Heart left ventricle (tissue), 16 donors: ENCODE results near the gene SLC13A4. TPM values are rescaled to one million over a fixed set of nuclear protein-coding genes. Genes with fewer than 3 reads are reported as not detected.
A peak's percentile ranks its signal among the peaks of the same experiment; 100 is the strongest.

Experiments used
- ATAC-seq, 4 donors: fragments of 200-7000 bp; cut with Tn5 transposase; one replicate each; pipeline ENCODE4 v1.9.1; 2020 to 2022; ENCODE audit warnings: moderate library complexity in 4 of 4, mild to moderate bottlenecking in 3 of 4, moderate number of reproducible peaks in 1 of 4
- DNase-seq, 5 donors: peaks; one replicate each; pipeline ENCODE4 v3.0.0-alpha.2; 2020
- H3K27ac ChIP-seq, 12 donors: fragments of 200-600 bp; sonication (generic) in 4 of 12; one replicate each; pipeline versions ENCODE4 v1.5.0 to v1.8.0; 2016 to 2022; ENCODE audit warnings: mild to moderate bottlenecking in 2 of 12
- H3K27me3 ChIP-seq, 9 donors: fragments of 200-600 bp; sonication (generic) in 2 of 9; one replicate each; pipeline versions ENCODE4 v1.5.1 to v1.8.0; 2016 to 2022; ENCODE audit warnings: mild to moderate bottlenecking in 3 of 9
- H3K36me3 ChIP-seq, 9 donors: fragments of 200-600 bp; sonication (generic) in 2 of 9; one replicate each; pipeline versions ENCODE4 v1.5.0 to v1.8.0; 2018 to 2022; ENCODE audit warnings: mild to moderate bottlenecking in 2 of 9
- H3K4me1 ChIP-seq, 12 donors: fragments of 200-600 bp; sonication (generic) in 4 of 12; one replicate each; pipeline versions ENCODE4 v1.5.0 to v1.8.0; 2016 to 2022; ENCODE audit warnings: mild to moderate bottlenecking in 3 of 12
- H3K4me3 ChIP-seq, 12 donors: fragments of 200-600 bp; sonication (generic) in 4 of 12; one replicate each; pipeline versions ENCODE4 v1.5.0 to v1.8.0; 2017 to 2022; ENCODE audit warnings: mild to moderate bottlenecking in 9 of 12, moderate library complexity in 4 of 12
- H3K9me3 ChIP-seq, 12 donors: fragments of 200-600 bp; sonication (generic) in 4 of 12; one replicate each; pipeline versions ENCODE4 v1.5.0 to v1.8.0; 2016 to 2022; ENCODE audit warnings: mild to moderate bottlenecking in 1 of 12
- POLR2A ChIP-seq, 2 donors: fragments of 450-650 bp; IDR thresholded peaks; one replicate each; pipeline ENCODE4 v1.6.1; 2017; ENCODE audit warnings: antibody characterized with exemption in 2 of 2, mild to moderate bottlenecking in 2 of 2, moderate library complexity in 2 of 2
- WGBS, 4 donors: extraction: QIAGEN DNeasy Blood & Tissue Kit in 2 of 4; methylation state at CpG; one replicate each; pipeline versions ENCODE4 v1.1.5 to v1.1.7; 2013 to 2018; 5-methylcytosine and 5-hydroxymethylcytosine counted together
- intact Hi-C, 10 donors: fragments of 100-400 bp; cut with DNase I; formaldehyde crosslinking; loops; one replicate each; pipeline versions ENCODE4 v1.11.1 to v1.14.2; 2022
- polyA plus RNA-seq, 2 donors: library from polyadenylated mRNA; stranded (reverse); fragments of 200-250 nt; gene quantifications; one replicate each; pipeline ENCODE4 v1.2.3, GENCODE V29; 2013
- total RNA-seq, 9 donors: library from RNA; depleted of rRNA in 2 of 9; stranded (reverse); fragments of >200 nt in 2 of 9; fragmentation: NEBNext Ultra II Directional in 3 of 9; extraction: Animal tissue kit (Norgen Biotek cat#: 25700) in 3 of 9; gene quantifications; one replicate each; pipeline versions ENCODE4 v1.1.0 to v1.2.4, GENCODE V29; 2016 to 2023
- TF ChIP-seq, protein P1 (sequence below), 12 donors: fragments of 200-600 bp; sonication (generic) in 4 of 12; IDR thresholded peaks; one replicate each; pipeline versions ENCODE4 v1.5.0 to v1.8.0; 2018 to 2022; ENCODE audit warnings: antibody characterized with exemption in 12 of 12, mild to moderate bottlenecking in 5 of 12
- donor health status: ischemic (EF 13 %, LVEDD 7.1; RV severe dilation, severe dysfunction).
- donor health status: healthy with polysubstance abuse.
- donor health status: DM: no; HTN: yes; CAD: no.
- donor health status: DM: no; HTN: no; CAD: no.
- donor health status: ischemic (EF 25% LVEDD 6.9; RV normal size, moderate dysfunction).
- donor health status: ischemic (EF 25% LVEDD 5.7; RV mildly dilated, moderate dysfunction).
- donor health status: healthy.
- donor health status: DM: yes; HTN: yes; CAD: no.
- donor health status: ischemic (EF 35%, LVEDD 5.7; RV mildly dilated, moderate dysfunction).
- donor health status: nonischemic (EF 11% LVEDD 7.7; RV severe dilation, severe dysfunction).
- donor health status: DM: yes; HTN: yes; CAD: no.
- donor health status: PGD.
- donor health status: ischemic (EF 29% LVEDD 5.4; RV normal size, mild dysfunction).
- donor health status: nonischemic (EF 23%, LVEDD 6.1; RV moderate dilation, normal function).

The SLC13A4 gene
- total and polyA plus RNA-seq, 11 donors, result 0.08 to 1.5 (median 0.46) TPM; not detected in 1

DNA sequence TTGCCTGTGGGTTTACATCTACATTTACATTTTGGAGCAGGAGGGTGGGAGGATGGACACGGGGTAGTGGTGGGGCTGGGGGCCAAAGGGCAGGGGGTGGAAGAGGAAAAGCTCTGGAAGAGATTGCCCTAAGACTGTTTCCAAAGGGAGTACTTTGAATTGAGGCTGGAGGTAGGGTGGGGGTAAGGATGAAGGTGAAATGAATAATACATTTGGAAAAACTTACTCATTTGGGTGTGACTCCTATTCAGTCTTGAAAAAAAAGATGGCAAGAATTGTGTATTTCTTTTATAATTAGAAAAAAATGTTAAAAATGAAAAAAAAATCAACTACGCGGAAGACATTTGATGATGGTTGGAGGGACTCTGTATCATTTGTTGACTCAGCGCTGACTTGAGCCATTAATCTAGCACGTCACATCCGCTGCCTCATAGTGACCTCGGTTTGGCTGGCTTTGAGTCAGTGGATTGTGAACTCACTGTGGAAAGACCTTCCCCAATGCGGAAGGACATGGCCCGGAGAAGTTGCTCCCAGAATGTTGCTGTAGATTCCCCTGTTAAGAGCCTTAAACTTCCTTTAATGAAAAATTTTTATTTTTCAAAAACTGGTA lies 17.8 kb upstream of the SLC13A4 start:
- intact Hi-C loops, result loop anchor here in 1 of 10 donors (5.0 kb wide), 2 partner anchors 54 to 74 kb away; no protein-coding TSS in a partner anchor
- H3K36me3 ChIP-seq, result peaks cover 0 to 8% (median 0%) of the 10 kb centered on the region in 9 donors
- peak overlapping the region in 10 of 12 donors; percentile 17 to 89 (median 69) for H3K27ac ChIP-seq
- H3K9me3 ChIP-seq, result no peaks in the 10 kb centered on the region
- no peaks in the 10 kb centered on the region for H3K27me3 ChIP-seq
- WGBS, 4 donors, result 49 to 72% (median 59%) methylated on average over 9 of the region's 9 CpGs
- TF ChIP-seq POLR2A (IDR thresholded peaks at IDR 0.05), result no peak
- DNase-seq (peak in 4 of 5 donors; percentile 57 to 75 (median 65)), ATAC-seq (peak in 3 of 4 donors; percentile 57 to 67 (median 59))
- peak overlapping the region in 4 of 12 donors; percentile 0 to 60 (median 48) for H3K4me3 ChIP-seq
- peaks cover 3 to 53% (median 20%) of the 10 kb centered on the region in 12 donors for H3K4me1 ChIP-seq

DNA sequence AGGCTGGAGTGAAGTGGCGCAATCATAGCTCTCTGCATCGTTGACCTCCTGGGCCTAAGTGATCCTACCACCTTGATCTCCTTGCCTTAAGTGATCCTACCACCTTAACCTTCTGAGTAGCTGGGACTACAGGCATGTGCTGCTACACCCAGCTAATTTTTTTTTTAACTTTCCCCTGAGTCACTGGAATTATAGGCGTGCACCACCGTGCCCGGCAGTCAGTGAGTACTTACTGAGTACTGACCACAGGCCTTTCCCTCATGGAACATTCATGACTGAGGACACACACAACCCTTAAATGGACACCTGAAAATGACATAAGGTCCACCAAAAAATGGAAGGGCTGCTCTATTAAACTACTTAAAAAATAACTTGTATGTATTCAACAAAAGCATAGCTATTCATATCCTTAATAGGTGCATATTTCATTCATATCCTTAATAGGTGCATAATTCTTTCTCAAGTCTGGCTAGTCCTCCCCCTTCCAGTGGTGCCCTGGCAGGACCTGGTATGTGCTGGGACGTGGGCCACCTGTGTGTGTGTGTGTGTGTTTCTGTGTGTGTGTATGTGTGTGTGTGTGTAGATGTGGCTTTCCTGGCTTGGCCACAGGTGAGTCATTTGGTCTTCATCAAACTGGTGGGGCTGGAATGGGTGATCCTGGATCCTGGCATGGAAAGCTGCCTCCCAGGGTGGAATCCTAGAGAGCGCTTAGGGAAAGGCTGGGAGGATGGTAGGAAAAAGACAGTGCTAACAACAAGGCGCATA lies 17.1 kb upstream of the SLC13A4 start:
- TF ChIP-seq, protein P1, sequence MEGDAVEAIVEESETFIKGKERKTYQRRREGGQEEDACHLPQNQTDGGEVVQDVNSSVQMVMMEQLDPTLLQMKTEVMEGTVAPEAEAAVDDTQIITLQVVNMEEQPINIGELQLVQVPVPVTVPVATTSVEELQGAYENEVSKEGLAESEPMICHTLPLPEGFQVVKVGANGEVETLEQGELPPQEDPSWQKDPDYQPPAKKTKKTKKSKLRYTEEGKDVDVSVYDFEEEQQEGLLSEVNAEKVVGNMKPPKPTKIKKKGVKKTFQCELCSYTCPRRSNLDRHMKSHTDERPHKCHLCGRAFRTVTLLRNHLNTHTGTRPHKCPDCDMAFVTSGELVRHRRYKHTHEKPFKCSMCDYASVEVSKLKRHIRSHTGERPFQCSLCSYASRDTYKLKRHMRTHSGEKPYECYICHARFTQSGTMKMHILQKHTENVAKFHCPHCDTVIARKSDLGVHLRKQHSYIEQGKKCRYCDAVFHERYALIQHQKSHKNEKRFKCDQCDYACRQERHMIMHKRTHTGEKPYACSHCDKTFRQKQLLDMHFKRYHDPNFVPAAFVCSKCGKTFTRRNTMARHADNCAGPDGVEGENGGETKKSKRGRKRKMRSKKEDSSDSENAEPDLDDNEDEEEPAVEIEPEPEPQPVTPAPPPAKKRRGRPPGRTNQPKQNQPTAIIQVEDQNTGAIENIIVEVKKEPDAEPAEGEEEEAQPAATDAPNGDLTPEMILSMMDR (IDR thresholded peaks at IDR 0.05), result no peak
- TF ChIP-seq POLR2A (IDR thresholded peaks at IDR 0.05), result no peak
- Histone ChIP-seq H3K27ac (peak overlapping the region in 10 of 12 donors; percentile 51 to 89 (median 70)), H3K4me1 (peaks cover 3 to 59% (median 22%) of the 10 kb centered on the region in 12 donors), H3K9me3 (no peaks in the 10 kb centered on the region), H3K4me3 (peak overlapping the region in 3 of 12 donors; percentile 1 to 33 (median 23)), H3K27me3 (no peaks in the 10 kb centered on the region), H3K36me3 (peaks cover 0 to 8% (median 0%) of the 10 kb centered on the region in 9 donors)
- DNase-seq (no peak), ATAC-seq (peak in 1 of 4 donors; percentile 24)
- 69 to 78% (median 76%) methylated on average over 8 of the region's 8 CpGs for WGBS, 4 donors
- intact Hi-C loops, result loop anchor here in 1 of 10 donors (5.0 kb wide), 2 partner anchors 53 to 73 kb away; no protein-coding TSS in a partner anchor

DNA sequence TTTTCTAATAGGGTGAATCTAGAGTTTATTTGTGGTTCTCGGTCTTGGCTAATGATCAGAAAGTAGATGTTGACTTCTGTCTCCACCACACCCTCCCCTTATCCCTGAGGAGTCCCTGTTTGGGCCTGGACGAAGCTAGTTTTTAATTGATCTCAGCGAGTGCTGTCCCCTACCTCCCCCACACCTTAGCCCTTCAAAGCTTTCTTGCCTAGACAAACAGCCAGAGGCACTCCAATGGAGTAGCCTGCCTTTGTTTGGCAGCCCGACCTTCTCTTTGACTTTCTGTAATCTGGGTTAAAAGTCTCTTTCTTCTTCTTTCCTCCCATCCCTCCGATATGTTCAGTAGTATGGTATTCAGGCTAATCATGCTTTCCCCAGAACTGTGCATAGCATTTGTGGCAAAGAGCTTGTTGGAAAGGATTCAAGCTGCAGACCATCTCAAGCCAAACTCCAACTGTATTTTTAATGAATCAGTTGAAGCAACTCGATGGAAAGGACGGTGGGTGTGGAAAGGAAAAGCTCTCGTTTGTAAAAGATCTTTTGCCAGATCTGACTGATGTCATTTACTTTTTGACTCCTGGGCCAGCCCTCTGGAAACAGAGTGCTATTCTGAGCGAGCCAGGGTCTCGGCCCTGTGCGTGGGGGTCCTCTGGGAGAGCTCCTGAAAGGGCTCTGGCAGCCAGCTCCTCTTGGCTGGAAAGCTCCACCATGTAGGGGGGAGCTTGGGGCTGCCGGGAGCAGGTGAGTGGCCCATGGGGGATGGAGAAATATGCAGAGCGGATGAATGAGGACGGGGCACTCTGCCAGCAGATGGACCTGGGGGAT lies 16.1 kb upstream of the SLC13A4 start:
- Histone ChIP-seq H3K4me3 (peak overlapping the region in 4 of 12 donors; percentile 1 to 33 (median 18)), H3K9me3 (no peaks in the 10 kb centered on the region), H3K4me1 (peaks cover 3 to 63% (median 23%) of the 10 kb centered on the region in 12 donors), H3K27me3 (no peaks in the 10 kb centered on the region), H3K27ac (peak overlapping the region in 11 of 12 donors; percentile 2 to 89 (median 68)), H3K36me3 (peaks cover 0 to 8% (median 0%) of the 10 kb centered on the region in 9 donors)
- TF ChIP-seq, protein P1 (IDR thresholded peaks at IDR 0.05), result no peak
- no peak for TF ChIP-seq POLR2A (IDR thresholded peaks at IDR 0.05)
- 19 to 33% (median 24%) methylated on average over 14 of the region's 14 CpGs for WGBS, 4 donors
- peak in 3 of 4 donors; percentile 4 to 26 (median 7) for ATAC-seq
- DNase-seq, result peak in 2 of 5 donors; percentile 35 to 38
- intact Hi-C loops, result no loop called here

DNA sequence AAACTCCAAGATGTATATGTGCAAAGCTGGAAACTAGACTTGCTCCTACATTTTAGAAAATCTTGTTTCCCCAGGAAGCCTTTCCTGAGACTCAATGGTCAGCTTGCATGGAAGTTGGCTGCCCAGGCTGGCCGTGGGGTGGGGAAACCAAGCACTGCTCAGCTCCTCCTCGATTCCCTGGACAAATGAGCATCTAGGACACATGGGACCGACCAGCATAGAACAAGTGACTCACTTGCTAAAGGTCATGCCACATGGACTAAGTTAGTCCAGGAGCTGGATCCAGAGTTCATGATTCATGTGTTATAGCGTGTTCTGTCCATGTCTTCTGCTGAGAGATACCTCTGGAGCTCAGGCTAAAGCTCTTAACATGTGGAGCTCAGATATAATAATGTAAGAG lies 14.4 kb upstream of the SLC13A4 start:
- H3K27me3 ChIP-seq, result no peaks in the 10 kb centered on the region
- no peak overlapping the region for H3K4me3 ChIP-seq
- no peak for TF ChIP-seq POLR2A (IDR thresholded peaks at IDR 0.05)
- TF ChIP-seq, protein P1 (IDR thresholded peaks at IDR 0.05), result no peak
- 72 to 94% (median 87%) methylated on average over 3 to 4 of the region's 4 CpGs for WGBS, 4 donors
- no peaks in the 10 kb centered on the region for H3K9me3 ChIP-seq
- peaks cover 3 to 76% (median 23%) of the 10 kb centered on the region in 12 donors for H3K4me1 ChIP-seq
- ATAC-seq (peak in 2 of 4 donors; percentile 25 to 32), DNase-seq (no peak)
- H3K36me3 ChIP-seq, result peaks cover 0 to 8% (median 0%) of the 10 kb centered on the region in 9 donors
- intact Hi-C loops, result no loop called here
- peak overlapping the region in 7 of 12 donors; percentile 29 to 89 (median 67) for H3K27ac ChIP-seq
